ENCODE data around the gene CNTN2.

Gene CNTN2

GRCh38 chr1:205054013-205054412 lies 11.0 kb downstream of the CNTN2 start:
- DNase-seq (ENCODE audit: low read depth), result no peak

- DNase-seq (ENCODE audit: low read depth), result no peak
These were observed 13.2 kb downstream of the CNTN2 start for GRCh38 chr1:205056188-205056611.

DNA sequence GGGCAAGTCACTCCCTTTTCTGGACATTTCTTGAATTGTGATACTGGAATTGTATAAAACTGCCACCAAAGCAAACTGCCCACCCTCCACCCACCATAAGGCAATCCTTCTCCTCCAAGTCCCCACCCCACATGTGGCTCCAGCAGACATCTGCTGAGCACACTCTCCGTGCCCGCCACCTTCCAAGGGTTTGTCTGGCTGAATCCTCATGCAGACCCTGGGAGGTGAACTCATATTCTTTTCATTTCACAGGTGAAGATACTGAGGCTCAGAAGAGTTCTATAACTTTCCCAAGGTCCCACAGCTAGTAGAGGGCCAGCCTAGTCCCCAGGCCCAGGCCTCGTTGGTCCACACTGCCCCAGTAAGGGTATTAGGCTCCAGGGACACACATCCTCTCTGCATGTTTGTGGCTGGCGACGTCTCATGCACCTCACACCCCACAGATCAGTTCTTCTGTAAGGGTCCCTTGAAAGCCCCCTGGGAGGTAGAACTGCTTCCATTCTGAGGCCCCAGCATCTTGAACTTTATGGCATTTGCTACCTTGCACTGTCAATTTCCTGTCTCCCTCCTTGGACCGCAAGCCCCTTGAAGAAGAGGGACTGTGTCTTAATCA lies 14.1 kb downstream of the CNTN2 start:
- DNase-seq (ENCODE audit: low read depth), result no peak

- DNase-seq (ENCODE audit: low read depth), result no peak
These were observed 15.0 kb downstream of the CNTN2 start for GRCh38 chr1:205057808-205058575.

- no peak for DNase-seq (ENCODE audit: low read depth)
These were observed 15.8 kb downstream of the CNTN2 start for GRCh38 chr1:205058853-205059252.

DNA sequence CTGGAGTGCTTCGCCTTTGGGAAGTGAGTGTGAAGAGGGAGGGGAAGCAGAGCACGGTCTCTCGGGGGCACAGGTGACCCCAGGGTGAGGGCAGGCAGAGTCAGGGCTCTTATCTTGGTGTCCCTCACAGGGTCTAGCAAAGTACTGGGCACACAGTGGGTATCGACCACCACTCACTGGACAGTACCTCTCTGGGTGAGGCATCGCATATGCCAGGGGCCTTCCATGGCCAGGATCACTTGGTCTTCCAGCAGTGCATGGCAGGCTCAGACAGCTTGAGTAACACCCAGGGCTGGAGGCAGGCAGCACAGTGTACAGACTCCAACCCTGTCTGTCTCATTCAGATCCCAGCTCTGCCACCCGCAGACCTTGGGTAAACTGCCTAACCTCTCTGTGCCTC lies 16.6 kb downstream of the CNTN2 start:
- no peak for DNase-seq (ENCODE audit: low read depth)

GRCh38 chr1:205060746-205061145 lies 17.7 kb downstream of the CNTN2 start:
- DNase-seq (ENCODE audit: low read depth), result no peak

- DNase-seq (ENCODE audit: low read depth), result no peak
These were observed 18.2 kb downstream of the CNTN2 start for GRCh38 chr1:205061227-205061626.

DNA sequence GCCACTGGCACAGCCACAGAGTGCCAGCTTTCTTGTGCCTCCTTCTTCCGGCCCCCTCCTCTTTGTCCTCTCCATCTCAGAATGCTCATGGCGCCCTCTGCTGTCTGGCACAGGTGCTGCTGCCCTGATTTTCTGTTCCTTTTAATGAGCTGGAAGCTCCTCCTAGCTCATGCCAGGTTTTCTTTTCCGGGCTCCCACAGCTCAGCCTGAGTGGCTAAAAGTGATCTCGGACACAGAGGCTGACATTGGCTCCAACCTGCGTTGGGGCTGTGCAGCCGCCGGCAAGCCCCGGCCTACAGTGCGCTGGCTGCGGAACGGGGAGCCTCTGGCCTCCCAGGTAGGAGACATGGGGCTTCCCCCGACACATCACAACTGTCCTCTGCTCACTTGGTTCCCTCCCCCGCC lies 18.7 kb downstream of the CNTN2 start:
- DNase-seq (ENCODE audit: low read depth), result peak; percentile 22

DNA sequence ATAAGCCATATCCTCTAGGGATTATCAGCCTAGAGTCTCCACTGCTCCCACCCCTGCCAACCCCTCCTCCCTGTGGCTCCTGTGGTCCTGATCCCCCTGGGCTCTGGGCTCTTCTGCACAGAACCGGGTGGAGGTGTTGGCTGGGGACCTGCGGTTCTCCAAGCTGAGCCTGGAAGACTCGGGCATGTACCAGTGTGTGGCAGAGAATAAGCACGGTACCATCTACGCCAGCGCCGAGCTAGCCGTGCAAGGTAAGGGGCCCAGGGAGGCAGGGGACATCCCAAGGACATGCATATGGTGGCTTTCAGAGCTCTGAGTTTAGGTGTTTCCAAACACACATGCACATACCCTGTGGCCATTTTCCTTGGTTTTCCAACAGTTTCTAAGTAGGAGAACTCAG lies 19.3 kb downstream of the CNTN2 start:
- no peak for DNase-seq (ENCODE audit: low read depth)

GRCh38 chr1:205062895-205063294 lies 19.9 kb downstream of the CNTN2 start:
- no peak for DNase-seq (ENCODE audit: low read depth)

GRCh38 chr1:205064301-205064700 lies 21.3 kb downstream of the CNTN2 start:
- DNase-seq (ENCODE audit: low read depth), result no peak

DNA sequence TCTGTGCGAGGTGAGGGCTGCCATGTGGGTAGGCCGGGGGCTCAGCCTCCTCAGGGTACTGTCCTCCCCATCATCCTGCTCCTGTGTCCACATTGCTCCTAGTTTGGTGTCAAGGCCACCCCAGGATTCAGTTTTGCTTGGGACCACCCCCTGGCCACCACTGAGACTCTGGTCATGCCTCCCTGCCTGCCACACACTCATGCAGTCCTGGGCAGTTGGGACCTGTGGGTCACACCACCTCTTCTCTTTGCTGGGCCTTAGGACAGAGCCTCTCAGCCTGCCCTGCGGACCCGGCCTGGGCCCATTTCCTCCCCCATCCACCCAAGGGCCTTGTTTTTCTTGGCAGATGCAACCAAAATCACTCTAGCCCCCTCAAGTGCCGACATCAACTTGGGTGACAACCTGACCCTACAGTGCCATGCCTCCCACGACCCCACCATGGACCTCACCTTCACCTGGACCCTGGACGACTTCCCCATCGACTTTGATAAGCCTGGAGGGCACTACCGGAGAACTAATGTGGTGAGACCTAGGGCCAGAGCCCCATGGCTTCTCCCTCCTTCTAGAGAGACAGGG lies 21.8 kb downstream of the CNTN2 start:
- no peak for DNase-seq (ENCODE audit: low read depth)

GRCh38 chr1:205065666-205066065 lies 22.7 kb downstream of the CNTN2 start:
- no peak for DNase-seq (ENCODE audit: low read depth)

GRCh38 chr1:205066141-205066818 lies 23.3 kb downstream of the CNTN2 start:
- no peak for DNase-seq (ENCODE audit: low read depth)

DNA sequence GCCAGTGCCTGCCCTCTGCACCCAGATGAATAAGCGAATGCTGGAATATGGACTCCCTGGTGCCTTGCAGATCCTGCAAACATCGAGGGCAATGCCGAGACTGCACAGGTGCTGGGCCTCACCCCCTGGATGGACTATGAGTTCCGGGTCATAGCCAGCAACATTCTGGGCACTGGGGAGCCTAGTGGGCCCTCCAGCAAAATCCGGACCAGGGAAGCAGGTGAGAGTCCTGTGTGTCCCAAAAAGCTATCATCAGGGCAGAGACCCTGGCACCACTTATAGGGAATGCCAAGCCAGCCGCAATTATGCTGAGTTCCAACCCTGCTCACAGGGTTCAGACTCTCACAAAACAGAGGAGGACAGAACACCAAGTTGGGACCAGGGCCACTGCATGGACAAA lies 24.0 kb downstream of the CNTN2 start:
- no peak for DNase-seq (ENCODE audit: low read depth)

- DNase-seq (ENCODE audit: low read depth), result no peak
These were observed 25.0 kb downstream of the CNTN2 start for GRCh38 chr1:205068001-205068400.

DNA sequence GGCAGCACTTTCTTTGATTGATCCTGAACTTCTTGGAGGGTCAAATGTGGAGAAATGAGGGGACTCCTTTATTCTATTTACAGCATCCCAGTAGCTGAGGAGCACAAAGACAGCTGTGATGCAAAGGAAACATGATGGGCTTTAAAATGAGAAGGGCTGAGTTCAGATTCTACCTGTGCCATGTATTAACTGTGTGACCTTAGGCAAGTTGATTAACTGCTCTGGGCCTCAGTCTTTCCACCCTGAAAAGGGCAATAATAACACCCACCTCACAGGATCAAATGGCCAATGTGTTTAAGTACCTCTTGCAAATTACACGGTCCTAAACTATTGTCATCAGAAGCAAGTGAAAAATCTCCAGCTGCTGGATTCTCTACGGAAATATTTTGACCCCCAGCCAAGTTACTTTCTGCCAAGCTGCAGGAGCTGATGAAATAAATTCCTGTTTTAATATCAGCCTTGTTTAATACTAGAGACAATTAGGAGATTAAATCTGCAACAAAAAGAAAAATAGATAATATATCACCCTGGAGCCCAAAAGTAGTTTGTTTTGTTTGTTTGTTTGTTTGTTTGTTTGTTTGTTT lies 25.5 kb downstream of the CNTN2 start:
- no peak for DNase-seq (ENCODE audit: low read depth)

DNA sequence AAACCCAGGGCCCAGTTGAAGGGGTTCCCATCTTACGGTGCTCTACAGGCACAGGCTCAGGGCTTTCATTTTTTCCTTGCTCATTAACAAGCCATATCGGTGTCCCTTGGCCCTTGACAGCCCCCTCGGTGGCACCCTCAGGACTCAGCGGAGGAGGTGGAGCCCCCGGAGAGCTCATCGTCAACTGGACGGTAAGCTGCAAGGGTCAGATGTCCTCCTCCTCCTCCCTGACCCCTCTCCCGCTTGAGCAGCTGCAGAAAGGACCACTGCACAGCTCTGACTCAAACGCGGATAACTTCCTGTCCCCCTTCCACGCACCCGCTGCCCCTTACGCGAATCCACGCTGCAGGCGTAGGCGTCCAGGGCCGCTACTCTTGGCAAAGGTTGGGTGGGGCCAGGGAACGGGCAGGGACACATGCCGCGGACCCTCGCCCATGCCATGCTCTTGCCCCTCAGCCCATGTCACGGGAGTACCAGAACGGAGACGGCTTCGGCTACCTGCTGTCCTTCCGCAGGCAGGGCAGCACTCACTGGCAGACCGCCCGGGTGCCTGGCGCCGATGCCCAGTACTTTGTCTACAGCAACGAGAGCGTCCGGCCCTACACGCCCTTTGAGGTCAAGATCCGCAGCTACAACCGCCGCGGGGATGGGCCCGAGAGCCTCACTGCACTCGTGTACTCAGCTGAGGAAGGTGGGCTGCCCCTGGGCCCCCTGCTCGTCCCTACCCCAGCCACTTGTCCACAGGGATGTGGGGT lies 26.5 kb downstream of the CNTN2 start:
- DNase-seq (ENCODE audit: low read depth), result no peak

DNA sequence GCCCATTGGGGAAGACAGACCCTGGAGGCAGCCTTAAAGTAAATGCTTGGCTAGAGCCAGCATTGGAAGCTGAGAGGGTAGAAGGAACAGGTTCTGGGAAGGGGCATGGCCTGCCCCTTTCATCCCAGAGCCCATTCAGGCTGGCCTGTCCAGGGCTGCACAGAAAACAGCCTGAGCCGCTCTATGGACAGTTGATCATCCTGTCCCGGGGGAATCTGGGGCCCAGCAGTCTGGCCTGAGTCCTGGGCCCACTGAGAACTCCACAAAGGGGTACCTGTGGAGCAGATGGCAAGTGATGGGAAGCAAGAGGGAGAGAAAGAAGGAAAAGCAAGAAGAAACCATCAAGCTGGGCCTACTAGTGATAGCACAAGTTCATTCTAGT lies 28.0 kb downstream of the CNTN2 start:
- no peak for DNase-seq (ENCODE audit: low read depth)

DNA sequence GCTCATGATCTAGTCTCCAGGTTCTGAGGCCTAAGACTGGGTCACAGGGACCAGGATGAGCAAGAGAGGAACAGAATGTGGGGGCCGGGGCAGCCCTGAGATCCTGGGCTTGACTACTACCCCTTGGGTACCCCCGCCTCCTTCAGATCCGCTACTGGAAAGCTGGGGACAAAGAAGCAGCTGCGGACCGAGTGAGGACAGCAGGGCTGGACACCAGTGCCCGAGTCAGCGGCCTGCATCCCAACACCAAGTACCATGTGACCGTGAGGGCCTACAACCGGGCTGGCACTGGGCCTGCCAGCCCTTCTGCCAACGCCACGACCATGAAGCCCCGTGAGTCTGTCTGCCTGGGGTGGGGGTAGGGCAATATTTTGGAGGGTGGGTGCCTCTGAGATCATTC lies 28.8 kb downstream of the CNTN2 start:
- no peak for DNase-seq (ENCODE audit: low read depth)

GRCh38 chr1:205072286-205072685 lies 29.3 kb downstream of the CNTN2 start:
- DNase-seq (ENCODE audit: low read depth), result no peak

Measured in T-helper 22 cell (primary cell).